Right lobe of liver (tissue), 6 donors: ENCODE results near the gene DERA. TPM values are rescaled to one million over a fixed set of nuclear protein-coding genes. Genes with fewer than 3 reads are reported as not detected.

ENCODE experiments used
- ATAC-seq, 4 donors: fragments of 200-7000 bp; cut with Tn5 transposase; one replicate each; pipeline ENCODE4 v1.9.1; 2020; ENCODE audit warnings: mild to moderate bottlenecking in 4 of 4, moderate library complexity in 4 of 4
- DNase-seq, 3 donors: peaks; one replicate each; pipeline ENCODE4 v3.0.0-alpha.2; 2020
- H3K27ac ChIP-seq, 3 donors: fragments of 200-600 bp; one replicate each; pipeline ENCODE4 v1.8.0; 2022
- H3K27me3 ChIP-seq, 2 donors: fragments of 200-600 bp; one replicate each; pipeline ENCODE4 v1.8.0; 2022
- H3K36me3 ChIP-seq, 4 donors: fragments of 200-600 bp; sonication (generic) in 1 of 4; one replicate each; pipeline versions ENCODE4 v1.5.1 to v1.8.0; 2017 to 2022; ENCODE audit warnings: control low read depth in 1 of 4
- H3K4me1 ChIP-seq, 4 donors: fragments of 200-600 bp; sonication (generic) in 1 of 4; one replicate each; pipeline versions ENCODE4 v1.5.1 to v1.8.0; 2017 to 2022; ENCODE audit warnings: control low read depth in 1 of 4
- H3K4me3 ChIP-seq, 3 donors: fragments of 200-600 bp; one replicate each; pipeline ENCODE4 v1.8.0; 2022
- H3K9me3 ChIP-seq, 4 donors: fragments of 200-600 bp; sonication (generic) in 1 of 4; one replicate each; pipeline versions ENCODE4 v1.5.1 to v1.8.0; 2017 to 2022; ENCODE audit warnings: control low read depth in 1 of 4
- POLR2A ChIP-seq: fragments of 450-650 bp; IDR thresholded peaks from one replicate; pipeline ENCODE4 v1.6.1; 2017; ENCODE audit warnings: antibody characterized with exemption, mild to moderate bottlenecking
- WGBS: methylation state at CpG from one replicate; pipeline ENCODE4 v1.1.6; 2018; ENCODE audit warnings: low coverage, low lambda C conversion rate; ENCODE audit not compliant: insufficient coverage; ENCODE audit errors: missing lambda C conversion rate; 5-methylcytosine and 5-hydroxymethylcytosine counted together
- intact Hi-C, 2 donors: fragments of 100-400 bp; cut with DNase I; formaldehyde crosslinking; loops; one replicate each; pipeline versions ENCODE4 v1.11.2 to v1.14.1; 2022
- total RNA-seq, 6 experiments: library from RNA; depleted of rRNA in 2 of 6; stranded (reverse); fragments of >200 nt in 2 of 6; fragmentation: NEBNext Ultra II Directional in 3 of 6; extraction: Animal tissue kit (Norgen Biotek cat#: 25700) in 3 of 6; gene quantifications; one replicate each; pipeline versions ENCODE4 v1.1.0 to v1.2.4, GENCODE V29; 2016 to 2023
- TF ChIP-seq, protein P1 (sequence below), 4 donors: fragments of 200-600 bp in 3 of 4; fragments of 450-650 bp in 1 of 4; IDR thresholded peaks; one replicate each; pipeline versions ENCODE4 v1.5.1 to v1.8.0; 2016 to 2022; ENCODE audit warnings: antibody characterized with exemption in 4 of 4, mild to moderate bottlenecking in 2 of 4
- donor health status: DM: no; HTN: yes; CAD: no.
- donor health status: DM: no; HTN: no; CAD: no.
- donor health status: DM: no; HTN: no; CAD: no.
- donor health status: DM: no; HTN: yes; CAD: no.
- donor health status: DM: no; HTN: yes; CAD: no.

DERA gene
- total RNA-seq, 6 experiments from 2014 or later, result 39.8 to 55.6 (median 49.1) TPM

DNA sequence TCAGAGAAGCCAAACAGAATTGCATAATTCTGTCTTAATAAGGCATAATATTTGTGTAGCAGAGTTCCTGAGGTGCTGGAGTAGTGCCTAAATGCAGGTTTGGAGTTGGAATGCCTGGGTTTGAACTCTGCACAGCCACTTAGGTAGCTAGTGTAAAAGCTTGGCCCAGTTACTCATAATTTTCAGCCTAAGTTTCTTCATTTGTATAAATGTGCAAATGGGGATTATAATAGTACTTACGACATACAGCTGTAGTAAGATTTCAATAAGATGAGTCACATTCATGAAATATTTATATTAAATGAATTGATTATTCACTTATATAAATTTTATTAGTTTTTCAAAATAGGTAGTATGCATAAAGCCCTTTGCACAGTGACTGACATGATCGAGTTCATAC, 175.8 kb downstream of the DERA start:
- H3K4me1 ChIP-seq, result no peaks in the 10 kb centered on the region
- H3K36me3 ChIP-seq, result no peaks in the 10 kb centered on the region
- no peaks in the 10 kb centered on the region for H3K27me3 ChIP-seq
- DNase-seq (no peak), ATAC-seq (no peak)
- H3K9me3 ChIP-seq, result no peaks in the 10 kb centered on the region
- H3K27ac ChIP-seq, result no peak overlapping the region
- TF ChIP-seq POLR2A, result no peak
- TF ChIP-seq, protein P1, sequence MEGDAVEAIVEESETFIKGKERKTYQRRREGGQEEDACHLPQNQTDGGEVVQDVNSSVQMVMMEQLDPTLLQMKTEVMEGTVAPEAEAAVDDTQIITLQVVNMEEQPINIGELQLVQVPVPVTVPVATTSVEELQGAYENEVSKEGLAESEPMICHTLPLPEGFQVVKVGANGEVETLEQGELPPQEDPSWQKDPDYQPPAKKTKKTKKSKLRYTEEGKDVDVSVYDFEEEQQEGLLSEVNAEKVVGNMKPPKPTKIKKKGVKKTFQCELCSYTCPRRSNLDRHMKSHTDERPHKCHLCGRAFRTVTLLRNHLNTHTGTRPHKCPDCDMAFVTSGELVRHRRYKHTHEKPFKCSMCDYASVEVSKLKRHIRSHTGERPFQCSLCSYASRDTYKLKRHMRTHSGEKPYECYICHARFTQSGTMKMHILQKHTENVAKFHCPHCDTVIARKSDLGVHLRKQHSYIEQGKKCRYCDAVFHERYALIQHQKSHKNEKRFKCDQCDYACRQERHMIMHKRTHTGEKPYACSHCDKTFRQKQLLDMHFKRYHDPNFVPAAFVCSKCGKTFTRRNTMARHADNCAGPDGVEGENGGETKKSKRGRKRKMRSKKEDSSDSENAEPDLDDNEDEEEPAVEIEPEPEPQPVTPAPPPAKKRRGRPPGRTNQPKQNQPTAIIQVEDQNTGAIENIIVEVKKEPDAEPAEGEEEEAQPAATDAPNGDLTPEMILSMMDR (IDR thresholded peaks at IDR 0.05), result no peak
- WGBS, result 97% methylated on average over 2 of the region's 2 CpGs
- intact Hi-C loops, result no loop called here
- H3K4me3 ChIP-seq, result no peak overlapping the region

Other genes starting within 250 kb of the DERA start
- 10 to 100 TPM; 21.3 to 44.8 (median 28.2) TPM for gene EPS8, start 121.9 kb upstream of the DERA start, total RNA-seq
- gene STRAP, start 28.9 kb upstream of the DERA start, total RNA-seq, result 10 to 100 TPM; 41.3 to 53.5 (median 43.0) TPM